Activated naive CD8-positive, alpha-beta T cell treated with anti-CD3 and anti-CD28 coated beads, Interleukin-2, amount 50 U/mL, for 16 hours (primary cell): ENCODE results near the gene CYREN.

Experiments used
- DNase-seq: peaks from one replicate; pipeline ENCODE4 v3.0.0-alpha.2; 2020; ENCODE audit warnings: low read depth, low spot score

Gene CYREN

DNA sequence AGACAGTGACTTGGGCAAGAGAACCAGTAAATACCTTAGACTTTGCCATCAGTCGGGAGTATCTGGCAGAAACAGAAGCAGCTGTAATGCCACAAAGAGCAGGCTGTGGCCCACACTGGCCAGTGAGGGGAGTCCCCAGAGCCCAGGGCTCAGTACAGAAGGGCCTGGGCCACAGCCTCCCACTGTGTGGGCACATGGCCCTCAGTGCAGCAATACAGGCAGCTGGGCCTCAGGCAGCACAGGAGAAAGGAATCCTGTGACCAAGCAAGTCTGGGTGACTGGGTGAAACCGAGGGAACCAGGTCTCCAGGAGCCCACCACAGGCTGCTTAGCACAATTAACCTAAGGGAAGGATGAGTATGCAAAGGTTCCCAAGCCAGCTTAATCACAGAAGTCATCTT, 26.8 kb upstream of the CYREN start:
- no peak for DNase-seq

GRCh38 chr7:135195968-135196629, 25.6 kb upstream of the CYREN start:
- DNase-seq: no peak

GRCh38 chr7:135195156-135195555, 24.6 kb upstream of the CYREN start:
- DNase-seq: no peak

GRCh38 chr7:135194494-135195095, 24.1 kb upstream of the CYREN start:
- DNase-seq: no peak

- DNase-seq: no peak
Measured at GRCh38 chr7:135193615-135194081, 23.1 kb upstream of the CYREN start.

DNA sequence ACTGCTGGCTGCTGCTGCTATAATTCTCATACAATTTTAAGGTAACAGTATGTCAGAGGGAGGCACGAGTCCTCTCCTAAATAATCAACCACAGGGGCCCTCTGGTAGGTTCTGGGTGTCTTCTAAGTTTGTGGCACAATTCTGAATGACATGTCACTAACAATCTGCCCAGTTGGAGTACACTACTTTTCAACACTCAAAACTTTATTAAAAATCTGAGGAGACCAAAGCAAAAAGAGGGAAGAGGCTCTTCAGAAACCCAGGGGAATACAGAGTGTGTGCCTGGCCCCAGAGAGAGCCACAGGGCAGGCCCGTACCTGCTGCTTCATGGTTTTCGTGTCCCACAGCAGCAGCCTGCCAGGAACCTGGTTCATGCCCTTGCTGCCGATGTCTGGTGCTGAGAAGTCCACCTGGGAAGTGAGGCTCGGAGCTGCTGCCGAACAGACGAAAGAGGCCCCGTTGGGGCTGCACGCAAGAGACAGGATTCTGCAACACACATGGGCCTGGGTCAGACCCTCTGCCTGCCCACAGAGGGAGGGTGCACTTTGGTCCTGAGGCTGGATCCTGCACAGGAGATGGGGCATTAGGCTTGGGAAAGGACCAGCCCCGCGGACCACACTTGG, 22.5 kb upstream of the CYREN start:
- no peak for DNase-seq

DNA sequence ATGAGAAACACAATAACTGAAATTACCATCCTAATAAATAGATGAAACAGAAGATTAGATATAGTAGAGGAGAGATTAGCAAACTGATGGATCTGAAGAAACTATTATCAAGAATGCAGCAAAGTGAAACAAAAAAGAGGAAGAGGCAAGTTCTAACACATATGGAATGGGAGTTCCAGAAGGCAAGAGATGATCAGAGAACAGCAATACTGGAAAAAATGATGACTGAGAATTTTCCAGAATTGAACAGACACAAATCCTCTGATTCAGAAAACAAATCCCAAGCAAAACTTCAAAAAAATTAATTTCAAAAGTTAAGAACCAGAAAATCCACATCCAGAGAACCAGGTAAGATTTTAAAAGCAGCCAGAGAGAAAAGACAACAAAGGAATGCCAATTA, 20.2 kb upstream of the CYREN start:
- DNase-seq: no peak

DNA sequence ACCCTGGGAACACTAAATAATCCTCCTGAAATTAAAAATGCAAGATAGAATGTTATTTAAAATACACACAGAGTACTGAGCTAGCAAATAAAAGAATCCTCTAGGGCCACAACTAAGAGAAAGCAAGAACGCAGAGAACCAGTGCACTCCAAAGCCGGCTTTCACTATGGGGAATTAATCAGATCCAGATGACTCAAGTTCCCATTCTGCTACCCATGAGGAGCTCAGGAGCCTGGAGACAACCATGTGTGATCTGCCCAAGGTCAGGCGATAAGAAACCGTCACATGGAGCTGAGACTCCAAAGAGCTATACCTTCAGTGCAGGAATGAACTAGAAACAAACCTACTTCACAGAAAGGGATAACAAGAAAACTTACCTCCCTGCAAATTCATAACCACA, 19.5 kb upstream of the CYREN start:
- DNase-seq: no peak

- no peak for DNase-seq
Measured at GRCh38 chr7:135189221-135189662, 18.7 kb upstream of the CYREN start.

- no peak for DNase-seq
Measured at GRCh38 chr7:135188298-135188984, 17.9 kb upstream of the CYREN start.

GRCh38 chr7:135186841-135187253, 16.3 kb upstream of the CYREN start:
- DNase-seq: no peak

DNA sequence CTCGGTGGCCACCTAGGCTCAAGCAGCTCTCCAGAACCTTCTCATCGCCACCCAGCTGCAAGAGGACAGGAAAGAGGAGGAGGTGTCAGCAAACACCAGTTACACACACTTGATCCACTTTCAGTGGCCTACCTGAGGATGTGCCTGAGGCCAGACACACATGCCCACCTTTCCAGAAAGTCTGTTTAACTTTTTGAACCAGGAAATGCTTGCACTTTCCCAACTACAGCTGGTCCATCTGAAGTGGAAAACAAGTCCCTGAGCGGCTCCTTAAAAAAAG, 15.7 kb upstream of the CYREN start:
- no peak for DNase-seq

- no peak for DNase-seq
Measured at GRCh38 chr7:135185471-135186260, 15.2 kb upstream of the CYREN start.

- DNase-seq: no peak
Measured at GRCh38 chr7:135184254-135184841, 13.8 kb upstream of the CYREN start.

DNA sequence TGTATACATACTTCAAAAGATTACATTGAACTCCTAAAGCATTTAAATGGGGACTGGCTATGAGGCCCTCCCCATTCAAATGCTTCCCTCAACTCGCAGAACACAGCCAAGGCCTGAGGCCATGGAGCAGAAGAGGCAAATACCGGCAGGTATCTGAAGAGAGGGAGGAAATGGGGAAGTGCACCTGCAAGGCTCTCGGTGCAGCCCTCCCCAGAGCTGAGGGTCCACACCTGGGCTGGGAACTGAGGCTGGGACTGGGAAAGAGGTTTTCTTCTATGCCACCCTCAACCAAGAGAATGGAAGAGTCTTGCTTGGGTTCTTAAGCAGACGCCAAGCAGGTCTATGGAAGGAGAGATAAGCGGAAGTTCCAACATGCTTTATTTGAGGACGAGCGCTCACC, 13.0 kb upstream of the CYREN start:
- no peak for DNase-seq

- DNase-seq: no peak
Measured at GRCh38 chr7:135181929-135182678, 11.6 kb upstream of the CYREN start.

- no peak for DNase-seq
Measured at GRCh38 chr7:135181261-135181928, 10.9 kb upstream of the CYREN start.

GRCh38 chr7:135180122-135180521, 9.6 kb upstream of the CYREN start:
- no peak for DNase-seq

GRCh38 chr7:135179321-135179925, 8.9 kb upstream of the CYREN start:
- DNase-seq: no peak

DNA sequence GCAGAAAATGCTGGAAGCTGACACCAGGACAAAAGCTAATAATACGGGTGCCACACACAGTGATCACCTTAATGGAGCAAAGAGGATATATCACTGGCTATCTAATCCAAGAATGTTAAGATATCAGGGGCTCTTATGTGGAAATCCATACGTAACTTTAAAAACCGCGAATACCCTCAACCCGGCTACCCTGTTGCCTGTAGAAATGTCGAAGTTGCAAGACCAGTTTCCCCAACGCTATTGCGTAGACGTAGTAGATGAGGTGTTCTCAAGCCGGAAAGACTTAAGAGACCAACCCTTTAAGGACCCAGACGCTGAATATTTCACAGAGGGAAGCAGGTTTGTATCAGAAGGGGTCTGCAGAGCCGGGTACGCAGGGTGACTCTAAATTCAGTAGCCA, 7.9 kb upstream of the CYREN start:
- no peak for DNase-seq
